Measurements from ENCODE around the gene NDUFA1. TPM values are rescaled to one million over a fixed set of nuclear protein-coding genes. Genes with fewer than 3 reads are reported as not detected.
"Not testable (repeated sequence)": the region's sequence is repeated elsewhere in the genome, so short reads cannot be mapped to it uniquely, and the experiment has no call there.

NDUFA1 gene
- 100 to 1,000 TPM; 274 to 448 (median 365) TPM for polyA plus RNA-seq

GRCh38 chrX:119871599-119872395, at the start of gene NDUFA1, which contains the start of gene RNF113A:
TSS of gene NDUFA1 (plus strand) at chrX:119871832. CDS start at chrX:119871912, 80 bp downstream.
TSS of gene RNF113A (minus strand) at chrX:119871733. CDS start at chrX:119871613, 120 bp downstream.
- H3K4me1 Mint-ChIP-seq, result peaks cover 20 to 53% of the 10 kb centered on the region in 2 donors
- H3K9me3 Mint-ChIP-seq, result peaks cover 0 to 2% (median 0%) of the 10 kb centered on the region in 6 donors
- peak within 1 kb of the TSS; percentile 95 to 99 (median 98) for H3K27ac Mint-ChIP-seq
- H3K4me3 Mint-ChIP-seq, result peak within 1 kb of the TSS; percentile 94 to 100 (median 96)
- peak; percentile 85 to 86 (median 86) for DNase-seq
- peaks cover 0 to 3% (median 0%) of the 10 kb centered on the region in 3 donors for H3K36me3 Mint-ChIP-seq
- H3K27me3 Mint-ChIP-seq (ENCODE audit: low read depth in 3 of 3), result peaks cover 0 to 11% (median 7%) of the 10 kb centered on the region in 3 donors

GRCh38 chrX:119824221-119824620, 47.4 kb upstream of the NDUFA1 start:
- not testable (repeated sequence) for H3K27me3 Mint-ChIP-seq (ENCODE audit: low read depth in 3 of 3); DNase-seq; H3K36me3 Mint-ChIP-seq; H3K4me3 Mint-ChIP-seq; H3K9me3 Mint-ChIP-seq
- Mint-ChIP-seq H3K27ac (peak overlapping the region in 1 of 6 donors; percentile 70), H3K4me1 (peaks cover 11 to 15% of the 10 kb centered on the region in 2 donors)

GRCh38 chrX:119826399-119826959, 45.2 kb upstream of the NDUFA1 start:
- peak overlapping the region in 1 of 6 donors; percentile 29 for H3K27ac Mint-ChIP-seq
- H3K27me3 Mint-ChIP-seq (ENCODE audit: low read depth in 3 of 3), result peaks cover 0 to 1% (median 0%) of the 10 kb centered on the region in 3 donors
- no peak overlapping the region for H3K4me3 Mint-ChIP-seq

GRCh38 chrX:119828446-119828845, 43.2 kb upstream of the NDUFA1 start:
- Mint-ChIP-seq H3K36me3 (peaks cover 0 to 7% (median 3%) of the 10 kb centered on the region in 3 donors), H3K27ac (no peak overlapping the region), H3K4me1 (no peaks in the 10 kb centered on the region), H3K4me3 (no peak overlapping the region), H3K9me3 (peaks cover 0 to 1% (median 0%) of the 10 kb centered on the region in 6 donors), H3K27me3 (ENCODE audit: low read depth in 3 of 3) (peaks cover 0 to 5% (median 1%) of the 10 kb centered on the region in 3 donors)
- DNase-seq, result no peak

More at GRCh38 chrX:119826399-119826959, 45.2 kb upstream of the NDUFA1 start:
- Mint-ChIP-seq H3K9me3 (peaks cover 0 to 1% (median 0%) of the 10 kb centered on the region in 6 donors), H3K36me3 (peaks cover 0 to 5% (median 3%) of the 10 kb centered on the region in 3 donors), H3K4me1 (peaks cover 11 to 14% of the 10 kb centered on the region in 2 donors)
- DNase-seq, result no peak

GRCh38 chrX:119833905-119834304, 37.7 kb upstream of the NDUFA1 start:
- Mint-ChIP-seq H3K27me3 (ENCODE audit: low read depth in 3 of 3) (peaks cover 0 to 5% (median 1%) of the 10 kb centered on the region in 3 donors), H3K36me3 (peaks cover 5 to 24% (median 11%) of the 10 kb centered on the region in 3 donors), H3K27ac (no peak overlapping the region), H3K9me3 (peaks cover 0 to 1% (median 0%) of the 10 kb centered on the region in 6 donors), H3K4me3 (no peak overlapping the region), H3K4me1 (no peaks in the 10 kb centered on the region)
- no peak for DNase-seq

- Mint-ChIP-seq H3K4me1 (peaks cover 13 to 31% of the 10 kb centered on the region in 2 donors), H3K27me3 (ENCODE audit: low read depth in 3 of 3) (peaks cover 1 to 22% (median 2%) of the 10 kb centered on the region in 3 donors), H3K9me3 (no peaks in the 10 kb centered on the region), H3K4me3 (peak within 1 kb of the TSS; percentile 98 to 99 (median 99)), H3K27ac (peak within 1 kb of the TSS; percentile 91 to 99 (median 98)), H3K36me3 (peaks cover 0 to 3% (median 0%) of the 10 kb centered on the region in 3 donors)
- DNase-seq, result peak; percentile 92 to 94 (median 93)
These were observed 19.0 kb upstream of the NDUFA1 start, which contains the start of gene UPF3B for GRCh38 chrX:119852382-119853353. TSS of gene UPF3B (minus strand) at chrX:119852963. CDS start at chrX:119852928, 35 bp downstream.

- H3K9me3 Mint-ChIP-seq, result no peaks in the 10 kb centered on the region
- H3K4me1 Mint-ChIP-seq, result peaks cover 13 to 31% of the 10 kb centered on the region in 2 donors
- no peak for DNase-seq
- peaks cover 0 to under 1% (median 0%) of the 10 kb centered on the region in 3 donors for H3K36me3 Mint-ChIP-seq
- H3K4me3 Mint-ChIP-seq, result peak overlapping the region; percentile 98 to 99 (median 99)
- peak overlapping the region; percentile 91 to 99 (median 98) for H3K27ac Mint-ChIP-seq
- H3K27me3 Mint-ChIP-seq (ENCODE audit: low read depth in 3 of 3), result peaks cover 1 to 24% (median 2%) of the 10 kb centered on the region in 3 donors
These were observed 18.2 kb upstream of the NDUFA1 start for GRCh38 chrX:119853444-119853843.

GRCh38 chrX:119870626-119871131, 953 bp upstream of the NDUFA1 start:
- peaks cover 0 to 3% (median 0%) of the 10 kb centered on the region in 3 donors for H3K36me3 Mint-ChIP-seq
- DNase-seq, result peak; percentile 28 to 41 (median 40)

GRCh38 chrX:119871245-119871598, 410 bp upstream of the NDUFA1 start:
- Mint-ChIP-seq H3K27ac (peak overlapping the region; percentile 95 to 99 (median 98)), H3K4me1 (peaks cover 20 to 52% of the 10 kb centered on the region in 2 donors), H3K36me3 (peaks cover 0 to 3% (median 0%) of the 10 kb centered on the region in 3 donors), H3K4me3 (peak overlapping the region; percentile 94 to 100 (median 96)), H3K9me3 (peaks cover 0 to 2% (median 0%) of the 10 kb centered on the region in 6 donors), H3K27me3 (ENCODE audit: low read depth in 3 of 3) (peaks cover 0 to 11% (median 7%) of the 10 kb centered on the region in 3 donors)
- DNase-seq, result peak; percentile 72 to 76 (median 76)

More at GRCh38 chrX:119870626-119871131, 953 bp upstream of the NDUFA1 start:
- H3K9me3 Mint-ChIP-seq, result peaks cover 0 to 2% (median 0%) of the 10 kb centered on the region in 6 donors
- peaks cover 0 to 11% (median 7%) of the 10 kb centered on the region in 3 donors for H3K27me3 Mint-ChIP-seq (ENCODE audit: low read depth in 3 of 3)
- peak overlapping the region; percentile 94 to 100 (median 96) for H3K4me3 Mint-ChIP-seq
- H3K27ac Mint-ChIP-seq, result peak overlapping the region; percentile 95 to 99 (median 98)
- H3K4me1 Mint-ChIP-seq, result peaks cover 20 to 48% of the 10 kb centered on the region in 2 donors

- Mint-ChIP-seq H3K9me3 (peaks cover 0 to 3% (median 0%) of the 10 kb centered on the region in 6 donors), H3K36me3 (no peaks in the 10 kb centered on the region), H3K27ac (no peak overlapping the region), H3K27me3 (ENCODE audit: low read depth in 3 of 3) (no peaks in the 10 kb centered on the region), H3K4me1 (peaks cover 8 to 17% of the 10 kb centered on the region in 2 donors), H3K4me3 (no peak overlapping the region)
- no peak for DNase-seq
These were observed 7.1 kb downstream of the NDUFA1 start for GRCh38 chrX:119878740-119879139.

GRCh38 chrX:119880076-119880475, 8.4 kb downstream of the NDUFA1 start:
- no peak for DNase-seq
- peaks cover 6 to 11% of the 10 kb centered on the region in 2 donors for H3K4me1 Mint-ChIP-seq
- H3K27me3 Mint-ChIP-seq (ENCODE audit: low read depth in 3 of 3), result no peaks in the 10 kb centered on the region
- no peak overlapping the region for H3K4me3 Mint-ChIP-seq
- H3K27ac Mint-ChIP-seq, result peak overlapping the region in 2 of 6 donors; percentile 57 to 60
- peaks cover 0 to 3% (median 0%) of the 10 kb centered on the region in 6 donors for H3K9me3 Mint-ChIP-seq
- no peaks in the 10 kb centered on the region for H3K36me3 Mint-ChIP-seq
